Measurements from ENCODE around the gene RASGRF2.

GRCh38 chr5:81125959-81126358, 165.8 kb downstream of the RASGRF2 start:
- TF ChIP-seq EZH2phosphoT487 (IDR thresholded peaks at IDR 0.05; ENCODE audit: insufficient read depth, low read depth): no peak
- no peak for TF ChIP-seq EZH2 (IDR thresholded peaks at IDR 0.05; ENCODE audit: insufficient read depth, poor library complexity, severe bottlenecking)

Data from GM23248 (cell line).